SH-SY5Y (cell line): ENCODE results near the gene YAP1.

Experiments used
- GATA2 ChIP-seq: IDR thresholded peaks from 2 replicates; pipeline ENCODE4 v1.6.1; 2011; ENCODE audit warnings: mild to moderate bottlenecking, low read depth, low read length
- GATA3 ChIP-seq: IDR thresholded peaks from 2 replicates; pipeline ENCODE4 v1.6.1; 2011; ENCODE audit warnings: low read depth, mild to moderate bottlenecking, low read length, moderate library complexity

YAP1 gene

DNA sequence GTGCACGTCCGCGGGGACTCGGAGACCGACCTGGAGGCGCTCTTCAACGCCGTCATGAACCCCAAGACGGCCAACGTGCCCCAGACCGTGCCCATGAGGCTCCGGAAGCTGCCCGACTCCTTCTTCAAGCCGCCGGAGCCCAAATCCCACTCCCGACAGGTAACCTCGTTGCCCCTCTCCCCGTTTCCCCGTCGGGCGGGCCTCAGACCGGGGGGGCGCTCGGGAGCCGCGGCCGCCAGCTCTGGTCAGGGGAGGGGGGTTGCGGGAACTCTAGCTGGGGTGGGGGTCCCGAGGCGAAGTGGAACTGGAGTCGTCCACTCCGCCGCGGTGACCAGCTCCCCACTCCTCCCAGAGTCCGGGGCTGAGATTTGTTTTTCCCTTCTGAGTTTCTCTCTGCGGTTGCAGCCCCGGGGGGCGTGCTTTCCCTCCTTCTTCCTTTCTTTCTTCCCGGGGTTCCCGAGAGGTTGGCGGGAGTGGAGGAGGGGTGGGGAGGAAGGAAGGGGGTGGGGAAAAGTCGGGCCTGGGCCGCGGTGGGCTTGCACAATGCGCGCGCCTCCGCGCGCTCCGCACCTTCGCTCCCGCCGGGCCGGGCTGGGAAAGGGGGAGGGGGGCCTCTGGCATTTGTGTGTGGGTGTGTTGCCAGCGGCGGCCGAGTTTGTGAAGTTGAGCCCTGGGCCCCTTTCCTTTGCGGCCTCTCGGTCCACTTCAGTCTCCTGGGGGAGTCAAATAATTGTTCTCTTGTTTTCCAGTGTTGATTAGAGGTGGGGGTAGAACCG, 952 bp downstream of the YAP1 start:
- TF ChIP-seq GATA3 (no peak), GATA2 (no peak)

DNA sequence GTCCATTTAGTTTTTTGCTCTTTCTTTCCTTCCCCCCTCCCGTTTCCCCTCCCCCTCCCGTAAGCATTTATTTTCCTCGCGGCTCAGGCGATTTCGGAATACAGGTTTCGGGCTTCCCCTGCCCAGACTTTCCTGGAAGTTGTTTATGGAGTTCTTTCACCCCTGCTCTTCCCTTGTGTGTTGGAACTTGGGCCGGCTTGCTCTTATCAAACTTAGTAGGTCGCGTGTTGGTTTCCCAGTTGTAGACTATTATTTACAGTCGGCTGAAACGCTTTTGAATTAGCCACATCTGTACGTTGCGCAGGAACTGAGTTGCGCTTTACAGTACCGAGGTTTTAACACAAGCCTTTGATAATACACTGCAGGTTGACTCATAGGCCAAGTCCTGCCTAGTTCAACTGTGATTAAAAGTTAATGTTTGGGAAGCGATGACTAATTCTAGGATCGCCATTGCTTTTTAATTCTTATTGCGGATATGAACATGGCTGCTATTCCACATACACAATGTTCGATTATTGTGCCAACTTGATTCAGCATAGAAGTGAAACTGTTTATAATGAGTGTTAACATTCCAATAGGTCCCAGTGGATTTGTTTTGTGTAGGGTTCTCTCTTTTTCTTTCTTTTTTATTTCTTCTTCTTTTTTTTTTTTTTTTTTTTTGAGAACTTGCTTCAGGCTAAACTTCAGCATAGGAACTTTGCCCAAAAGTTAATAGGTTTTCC, 1.7 kb downstream of the YAP1 start:
- TF ChIP-seq GATA2 (no peak), GATA3 (no peak)

DNA sequence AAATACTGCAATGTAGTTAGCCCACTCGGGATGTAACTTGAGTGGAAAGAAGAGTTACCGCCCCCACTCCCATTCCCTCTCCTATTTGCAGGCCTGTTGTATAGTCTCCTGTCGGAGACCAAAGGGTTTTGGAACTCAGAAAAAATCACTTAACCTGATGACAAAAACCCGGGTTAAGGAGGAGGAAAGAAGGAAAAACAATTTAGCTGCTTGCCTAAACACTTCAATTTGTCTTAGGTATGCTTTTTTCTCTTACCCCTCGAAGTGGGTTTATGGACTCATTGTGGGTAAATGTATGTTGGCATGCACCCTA, 2.2 kb downstream of the YAP1 start:
- TF ChIP-seq GATA3 (no peak), GATA2 (no peak)

DNA sequence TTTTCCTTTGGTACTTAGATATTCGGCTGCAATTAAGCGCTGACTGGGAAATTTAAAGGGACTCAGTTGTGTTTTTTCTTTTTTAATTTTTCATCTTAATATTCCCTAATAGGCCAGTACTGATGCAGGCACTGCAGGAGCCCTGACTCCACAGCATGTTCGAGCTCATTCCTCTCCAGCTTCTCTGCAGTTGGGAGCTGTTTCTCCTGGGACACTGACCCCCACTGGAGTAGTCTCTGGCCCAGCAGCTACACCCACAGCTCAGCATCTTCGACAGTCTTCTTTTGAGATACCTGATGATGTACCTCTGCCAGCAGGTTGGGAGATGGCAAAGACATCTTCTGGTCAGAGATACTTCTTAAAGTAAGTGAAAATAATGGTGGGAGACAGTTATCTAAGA, 3.8 kb downstream of the YAP1 start:
- TF ChIP-seq GATA2 (no peak), GATA3 (no peak)

DNA sequence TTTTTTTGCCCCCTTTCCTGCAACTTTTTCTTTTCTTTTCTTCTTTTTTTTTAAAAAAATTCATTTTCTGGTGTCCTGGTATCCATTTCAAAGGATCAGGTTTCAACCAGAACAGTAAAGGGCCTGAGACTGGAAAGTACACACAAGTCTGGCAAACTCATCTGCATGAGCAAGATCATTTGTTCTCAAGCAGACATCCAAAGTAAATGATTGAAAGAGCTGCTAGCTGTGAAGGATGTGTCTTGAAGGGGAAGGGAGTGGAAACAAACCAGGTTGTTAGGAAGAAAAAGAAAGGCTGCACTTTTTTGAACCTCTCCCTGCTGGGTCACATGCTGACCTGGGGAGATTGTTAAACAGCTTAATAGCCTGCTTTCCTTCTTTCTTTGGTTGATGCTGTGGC, 5.3 kb downstream of the YAP1 start:
- TF ChIP-seq GATA3 (no peak), GATA2 (no peak)

DNA sequence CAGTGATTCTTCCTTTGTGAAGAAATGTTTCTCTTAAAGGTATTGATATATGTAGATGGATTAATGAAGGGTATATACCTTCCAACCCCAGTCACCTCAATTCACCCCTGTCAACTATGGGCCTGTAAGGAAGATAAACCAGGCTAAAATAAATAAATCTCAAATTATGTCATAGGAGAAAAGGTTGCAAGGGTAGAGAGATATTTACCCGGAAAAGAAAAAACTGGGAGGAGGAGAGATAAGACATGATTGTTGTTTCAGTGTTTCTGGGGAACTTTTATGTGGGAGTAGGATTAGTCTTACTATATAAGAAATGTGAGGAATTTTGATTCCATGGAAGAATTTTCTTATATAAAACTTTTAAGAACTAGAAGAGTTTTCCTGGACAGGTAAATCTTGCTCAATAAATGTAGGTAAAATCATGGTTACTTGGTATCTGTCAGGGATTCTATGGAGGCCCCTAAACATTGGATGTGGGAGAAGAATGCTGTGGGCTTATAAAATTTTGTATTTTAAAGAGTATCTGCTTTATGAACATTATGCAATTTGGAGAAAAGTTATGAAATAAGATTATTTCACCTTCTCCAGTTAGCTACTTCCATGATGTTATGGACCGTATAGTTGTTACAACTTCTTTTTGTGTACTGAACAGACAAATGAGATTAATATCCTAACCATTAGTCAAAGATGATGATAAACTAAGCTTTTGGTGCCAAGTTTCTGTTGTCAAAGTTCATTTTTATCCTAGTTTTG, 6.4 kb downstream of the YAP1 start:
- no peak for TF ChIP-seq GATA2
- no peak for TF ChIP-seq GATA3

DNA sequence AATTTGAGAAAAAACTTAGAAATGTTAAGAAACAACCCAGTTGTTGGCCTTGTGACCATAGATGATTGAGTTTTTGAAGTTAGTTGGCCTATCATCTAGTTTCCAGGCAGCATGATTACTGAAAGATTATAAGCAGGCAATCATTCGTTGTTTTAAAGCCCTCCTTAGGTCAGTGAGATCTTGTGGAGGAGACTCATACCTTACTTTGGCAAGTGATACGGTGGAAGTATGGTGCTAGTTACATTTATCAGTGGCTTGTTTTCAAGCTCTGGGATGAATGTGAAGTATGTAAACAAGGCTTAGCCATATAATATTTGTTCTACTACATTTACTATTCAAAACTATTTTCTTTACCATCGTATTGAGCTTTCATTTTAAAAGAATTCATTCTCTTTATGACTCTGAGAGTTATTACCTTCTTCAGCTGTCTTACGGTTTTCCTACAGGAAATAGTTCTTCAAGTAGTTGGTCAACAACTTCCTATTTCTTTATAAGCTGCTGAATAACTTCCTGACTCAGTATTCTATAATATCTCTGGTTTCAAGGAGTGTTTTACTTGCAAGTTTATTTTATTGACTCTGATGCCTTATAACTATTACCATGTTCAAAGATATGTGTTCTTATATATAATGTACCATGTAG, 7.3 kb downstream of the YAP1 start:
- TF ChIP-seq GATA3 (no peak), GATA2 (no peak)

DNA sequence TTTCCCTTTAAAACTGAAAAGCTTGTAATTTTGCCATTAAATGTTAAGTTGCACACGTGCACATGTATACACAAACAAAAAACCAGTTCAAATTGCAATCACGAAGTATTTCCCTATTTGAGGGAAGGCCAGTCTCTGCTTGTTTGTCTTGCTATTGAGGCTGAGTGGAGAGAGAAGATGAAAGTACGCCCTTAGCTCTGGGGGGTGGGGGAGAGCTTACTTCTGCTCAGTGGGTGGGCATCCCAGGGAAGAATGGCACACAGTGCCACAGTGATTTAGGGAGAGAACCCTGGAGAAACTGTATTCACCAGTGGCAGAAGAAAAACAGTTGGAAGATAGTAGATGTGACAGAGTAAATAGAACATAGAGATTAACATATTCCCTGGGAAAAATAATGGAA, 8.7 kb downstream of the YAP1 start:
- TF ChIP-seq GATA2 (no peak), GATA3 (no peak)

DNA sequence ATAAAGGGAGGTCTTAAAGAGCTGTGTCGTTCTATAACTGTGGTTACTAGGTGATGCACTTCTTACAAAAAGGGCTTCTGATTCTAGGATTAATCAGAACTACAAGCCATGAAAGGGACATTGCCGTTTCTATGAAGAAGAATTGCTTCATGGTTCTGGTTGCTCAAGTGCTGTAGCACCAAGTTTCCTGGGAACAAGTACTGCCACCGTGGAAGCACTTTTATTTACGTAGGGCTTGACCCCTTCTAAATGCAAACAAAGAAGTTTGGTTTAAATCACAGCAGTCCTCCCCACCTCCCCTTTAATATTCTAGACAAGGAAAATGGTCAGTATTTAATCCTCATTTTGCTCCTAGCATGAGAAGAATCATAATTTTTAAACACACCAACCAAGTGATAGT, 9.8 kb downstream of the YAP1 start:
- TF ChIP-seq GATA2 (no peak), GATA3 (no peak)

DNA sequence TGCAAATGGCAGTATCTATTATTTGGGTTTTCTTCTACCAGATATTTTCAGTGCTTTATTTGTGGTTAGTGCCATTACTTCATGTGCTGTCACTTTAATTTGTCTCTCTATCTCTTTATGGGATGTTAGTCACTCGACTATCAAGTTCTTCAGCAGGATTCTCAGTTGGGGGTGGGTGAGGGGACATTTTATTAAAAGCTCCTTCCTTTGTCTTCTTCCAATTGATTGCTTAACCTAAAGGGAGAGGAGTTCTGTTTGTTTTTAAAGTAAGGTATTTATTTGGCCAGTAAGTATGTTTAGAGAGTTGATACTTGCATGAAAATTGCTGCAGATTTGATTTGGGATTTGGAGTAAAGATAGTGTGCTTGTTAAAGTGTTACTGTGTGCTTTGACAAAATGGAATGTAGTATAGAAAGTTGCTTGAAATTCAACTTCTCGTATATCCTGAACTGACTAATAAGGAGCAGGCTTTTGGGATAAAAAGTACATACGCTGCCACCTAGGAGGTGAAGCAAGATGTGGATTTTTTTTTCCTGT, 10.3 kb downstream of the YAP1 start:
- TF ChIP-seq GATA3 (no peak), GATA2 (no peak)

DNA sequence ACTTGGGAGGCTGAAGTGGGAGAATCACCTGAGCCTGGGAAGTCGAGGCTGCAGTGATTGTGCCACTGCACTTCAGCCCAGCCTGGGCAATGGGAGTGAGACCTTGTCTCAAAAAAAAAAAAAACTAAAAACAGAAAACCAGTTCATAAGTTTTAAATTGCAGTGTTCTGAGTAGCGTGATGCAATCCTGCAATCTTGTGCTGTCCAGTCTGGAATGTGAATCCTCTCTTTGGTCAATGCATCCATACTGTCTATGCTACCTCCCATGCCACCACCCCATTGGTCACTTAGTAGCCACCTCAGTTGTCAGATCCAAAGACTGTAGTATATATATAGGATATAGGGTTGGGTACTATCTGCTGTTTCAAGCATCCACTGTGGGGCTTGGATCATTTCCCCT, 11.1 kb downstream of the YAP1 start:
- TF ChIP-seq GATA2 (no peak), GATA3 (no peak)

DNA sequence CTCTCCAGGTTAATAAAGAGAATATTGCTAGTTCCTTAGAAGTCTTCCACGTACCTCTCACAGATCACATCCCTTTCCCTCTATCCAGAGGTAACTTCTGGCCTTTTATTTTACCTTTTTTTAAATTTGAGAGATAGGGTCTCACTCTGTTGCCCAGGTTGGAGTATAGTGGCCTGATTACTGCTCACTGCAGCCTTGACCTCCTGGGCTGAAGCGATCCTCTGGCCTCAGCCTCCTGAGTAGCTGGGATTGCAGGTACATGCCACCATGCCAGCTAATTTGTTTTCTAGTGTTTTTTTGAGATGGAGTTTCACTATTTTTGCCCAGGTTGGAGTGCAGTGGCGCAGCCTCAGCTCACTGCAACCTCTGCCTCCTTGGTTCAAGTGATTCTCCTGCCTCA, 24.4 kb downstream of the YAP1 start:
- no peak for TF ChIP-seq GATA3
- no peak for TF ChIP-seq GATA2

DNA sequence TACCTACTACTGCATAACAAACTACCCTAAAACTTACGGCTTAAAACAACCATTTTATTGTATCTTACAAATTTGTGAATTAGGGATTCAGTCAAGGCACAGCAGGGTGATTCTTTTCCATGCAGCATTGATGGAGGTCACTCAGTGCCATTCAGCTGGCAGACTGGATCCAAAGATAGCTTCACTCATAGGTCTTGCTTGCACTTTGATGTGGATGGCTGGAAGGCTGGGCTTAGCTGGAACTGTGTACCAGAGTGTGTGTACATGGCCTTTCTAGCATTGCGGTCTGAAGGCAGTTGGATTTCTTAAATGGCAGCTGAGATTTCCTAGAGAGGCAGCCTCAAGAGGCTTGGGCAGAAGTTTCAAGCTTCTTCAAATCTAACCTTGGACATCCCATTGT, 25.0 kb downstream of the YAP1 start:
- no peak for TF ChIP-seq GATA2
- TF ChIP-seq GATA3: no peak

DNA sequence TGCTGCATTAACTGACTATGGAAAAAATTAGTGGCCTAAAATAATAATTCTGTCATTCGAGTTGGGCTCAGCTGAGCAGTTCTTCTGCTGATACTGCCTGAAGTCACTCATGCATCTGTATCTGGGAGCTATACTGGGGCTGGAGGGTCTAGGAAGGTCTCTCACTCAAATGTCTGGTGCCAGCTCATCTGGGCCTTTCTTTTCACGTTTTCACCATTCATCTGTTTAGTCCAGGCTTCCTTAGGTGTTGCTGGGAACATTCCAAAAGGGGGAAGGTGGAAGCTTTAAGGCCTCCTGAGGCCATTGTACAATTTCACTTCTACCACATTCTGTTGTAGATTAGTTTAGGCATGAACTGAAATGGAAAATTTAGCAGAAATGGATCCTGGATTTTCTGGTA, 28.0 kb downstream of the YAP1 start:
- TF ChIP-seq GATA2 (no peak), GATA3 (no peak)
